Loucy (cell line): ENCODE results near the gene MAD1L1.
"Not testable (repeated sequence)": the region's sequence is repeated elsewhere in the genome, so short reads cannot be mapped to it uniquely, and the experiment has no call there.

Experiments
- H2AFZ ChIP-seq: fragments of 200-600 bp; sonication (generic); 2 replicates; pipeline ENCODE4 v1.6.0; 2016; ENCODE audit warnings: antibody characterized with exemption, mild to moderate bottlenecking, low read length, moderate library complexity
- H3F3A ChIP-seq: fragments of 200-600 bp; 2 replicates; pipeline ENCODE4 v1.6.0; 2016; ENCODE audit warnings: antibody characterized with exemption, low read depth, mild to moderate bottlenecking
- H3K27me3 ChIP-seq: fragments of 200-600 bp; sonication (generic); 2 replicates; pipeline ENCODE4 v1.6.1; 2014; ENCODE audit warnings: low read length, mild to moderate bottlenecking; ENCODE audit not compliant: insufficient read depth, poor library complexity, severe bottlenecking
- H3K36me3 ChIP-seq: fragments of 200-600 bp; sonication (generic); 2 replicates; pipeline ENCODE4 v1.6.1; 2016; ENCODE audit warnings: low read length; ENCODE audit not compliant: insufficient read depth
- H3K4me1 ChIP-seq: fragments of 200-600 bp; sonication (generic); 2 replicates; pipeline ENCODE4 v1.5.1; 2014; ENCODE audit warnings: low read length, mild to moderate bottlenecking; ENCODE audit not compliant: insufficient read depth, poor library complexity, severe bottlenecking
- H3K4me2 ChIP-seq: fragments of 200-600 bp; sonication (generic); 2 replicates; pipeline ENCODE4 v1.6.0; 2014; ENCODE audit warnings: antibody characterized with exemption, low read length, low read depth, mild to moderate bottlenecking; ENCODE audit not compliant: poor library complexity, severe bottlenecking
- H3K4me3 ChIP-seq: fragments of 200-600 bp; sonication (generic); 2 replicates; pipeline ENCODE4 v1.5.1; 2014; ENCODE audit warnings: low read length, mild to moderate bottlenecking, mixed read lengths; ENCODE audit not compliant: poor library complexity, severe bottlenecking
- H3K79me2 ChIP-seq: fragments of 200-600 bp; sonication (generic); 2 replicates; pipeline ENCODE4 v1.6.1; 2014; ENCODE audit warnings: low read length; ENCODE audit not compliant: insufficient read depth
- H3K9ac ChIP-seq: fragments of 200-600 bp; sonication (generic); 2 replicates; pipeline ENCODE4 v1.6.0; 2014; ENCODE audit warnings: mild to moderate bottlenecking, low read depth, low read length, moderate library complexity; ENCODE audit not compliant: poor library complexity, severe bottlenecking
- H3K9me2 ChIP-seq: fragments of 200-600 bp; sonication (generic); replicated peaks from 2 replicates; pipeline ENCODE4 v1.6.1; 2016; ENCODE audit warnings: low read depth, low read length, mixed read lengths
- H3K9me3 ChIP-seq: fragments of 200-600 bp; sonication (generic); 2 replicates; pipeline ENCODE4 v1.6.1; 2014; ENCODE audit warnings: mild to moderate bottlenecking, antibody characterized with exemption, low read length, low read depth; ENCODE audit not compliant: insufficient read depth
- H4K20me1 ChIP-seq: fragments of 200-600 bp; sonication (generic); 2 replicates; pipeline ENCODE4 v1.6.0; 2014; ENCODE audit warnings: antibody characterized with exemption, low read length, mild to moderate bottlenecking; ENCODE audit not compliant: insufficient read depth, poor library complexity, severe bottlenecking
- CTCF ChIP-seq: fragments of 200-600 bp; sonication (generic); conservative IDR thresholded peaks from 2 replicates; pipeline ENCODE4 v1.5.1; 2014; ENCODE audit warnings: mild to moderate bottlenecking, antibody characterized with exemption, low read length
- EZH2phosphoT487 ChIP-seq: fragments of 200-600 bp; IDR thresholded peaks from 2 replicates; pipeline ENCODE4 v1.6.1; 2018; ENCODE audit warnings: antibody characterized with exemption, mild to moderate bottlenecking, moderate library complexity, borderline replicate concordance

MAD1L1 gene

GRCh38 chr7:1862560-1862959 lies 370.2 kb downstream of the MAD1L1 start:
- no peaks in the 10 kb centered on the region for H3K4me1 ChIP-seq
- TF ChIP-seq CTCF (no peak), EZH2phosphoT487 (no peak)
- H3K4me2 ChIP-seq, result no peak overlapping the region
- H3K9ac ChIP-seq, result no peak overlapping the region
- no peak overlapping the region for H3K4me3 ChIP-seq
- peaks cover 11% of the 10 kb centered on the region for H4K20me1 ChIP-seq
- H3F3A ChIP-seq, result no peaks in the 10 kb centered on the region
- peaks cover 13% of the 10 kb centered on the region; the same call in 1 of the 2 replicates for H3K36me3 ChIP-seq
- no peaks in the 10 kb centered on the region for H3K9me3 ChIP-seq
- H3K9me2 ChIP-seq, result no peaks in the 10 kb centered on the region
- H2AFZ ChIP-seq, result no peak overlapping the region
- peaks cover 5% of the 10 kb centered on the region; the same call in 1 of the 2 replicates for H3K79me2 ChIP-seq
- no peaks in the 10 kb centered on the region for H3K27me3 ChIP-seq

- H3K9me3 ChIP-seq, result no peaks in the 10 kb centered on the region
- TF ChIP-seq CTCF (no peak), EZH2phosphoT487 (no peak)
- peaks cover 11% of the 10 kb centered on the region for H4K20me1 ChIP-seq
These were observed 370.8 kb downstream of the MAD1L1 start for GRCh38 chr7:1861799-1862458.

GRCh38 chr7:1860881-1861798 lies 371.6 kb downstream of the MAD1L1 start:
- H3K9me2 ChIP-seq, H2AFZ ChIP-seq, H3F3A ChIP-seq, H3K27me3 ChIP-seq, H3K36me3 ChIP-seq, H3K9ac ChIP-seq, H3K79me2 ChIP-seq, H3K4me1 ChIP-seq, H3K9me3 ChIP-seq, H3K4me2 ChIP-seq, H3K4me3 ChIP-seq: not testable (repeated sequence)
- peaks cover 11% of the 10 kb centered on the region for H4K20me1 ChIP-seq

More at GRCh38 chr7:1861799-1862458, 370.8 kb downstream of the MAD1L1 start:
- Histone ChIP-seq H3K9me2 (no peaks in the 10 kb centered on the region), H2AFZ (no peak overlapping the region), H3K36me3 (peaks cover 11% of the 10 kb centered on the region; the same call in 1 of the 2 replicates), H3F3A (no peaks in the 10 kb centered on the region), H3K9ac (no peak overlapping the region), H3K4me1 (no peaks in the 10 kb centered on the region), H3K4me2 (no peak overlapping the region), H3K27me3 (no peaks in the 10 kb centered on the region), H3K4me3 (no peak overlapping the region), H3K79me2 (peaks cover 5% of the 10 kb centered on the region; the same call in 1 of the 2 replicates)
